Neural progenitor cell (in vitro differentiated cells): Measurements from ENCODE around the gene MBTPS2. TPM values are rescaled to one million over a fixed set of nuclear protein-coding genes. Genes with fewer than 3 reads are reported as not detected.

Source experiments
- DNase-seq: peaks from one replicate; pipeline ENCODE4 v3.0.0-alpha.2; 2016; ENCODE audit warnings: low spot score
- H2AFZ ChIP-seq: fragments of 200-600 bp; sonication (generic); replicated peaks from 2 replicates; pipeline ENCODE4 v1.6.1; 2016; ENCODE audit warnings: antibody characterized with exemption
- H3F3A ChIP-seq: fragments of 200-600 bp; sonication (generic); 2 replicates; pipeline ENCODE4 v1.6.1; 2016; ENCODE audit warnings: antibody characterized with exemption, low read depth
- H3K27ac ChIP-seq: fragments of 200-600 bp; sonication (generic); 2 replicates; pipeline ENCODE4 v1.5.1; 2016; ENCODE audit warnings: mild to moderate bottlenecking
- H3K27me3 ChIP-seq: fragments of 200-600 bp; sonication (generic); 2 replicates; pipeline ENCODE4 v1.6.1; 2016; ENCODE audit warnings: mild to moderate bottlenecking, moderate library complexity
- H3K36me3 ChIP-seq: fragments of 200-600 bp; sonication (generic); 2 replicates; pipeline ENCODE4 v1.5.1; 2016
- H3K4me1 ChIP-seq: fragments of 200-600 bp; sonication (generic); 2 replicates; pipeline ENCODE4 v1.6.1; 2016; ENCODE audit warnings: mixed run types
- H3K4me2 ChIP-seq: fragments of 200-600 bp; sonication (generic); 2 replicates; pipeline ENCODE4 v1.6.1; 2016
- H3K4me3 ChIP-seq: fragments of 200-600 bp; sonication (generic); 2 replicates; pipeline ENCODE4 v1.5.1; 2016
- H3K79me2 ChIP-seq: fragments of 200-600 bp; sonication (generic); 2 replicates; pipeline ENCODE4 v1.6.1; 2016; ENCODE audit warnings: low read depth
- H3K9ac ChIP-seq: fragments of 200-600 bp; sonication (generic); 2 replicates; pipeline ENCODE4 v1.6.1; 2016
- H3K9me3 ChIP-seq: fragments of 200-600 bp; sonication (generic); 2 replicates; pipeline ENCODE4 v1.5.1; 2016; ENCODE audit warnings: low read depth
- H4K20me1 ChIP-seq: fragments of 200-600 bp; sonication (generic); 2 replicates; pipeline ENCODE4 v1.6.1; 2016; ENCODE audit warnings: low read depth
- H3K27ac Mint-ChIP-seq: 3 replicates; pipeline ENCODE4 v1.8.0; 2021; ENCODE audit warnings: mixed read lengths
- H3K27me3 Mint-ChIP-seq: 2 replicates; pipeline ENCODE4 v1.8.0; 2022; ENCODE audit warnings: low read depth, mild to moderate bottlenecking, inconsistent platforms, moderate library complexity, mixed read lengths; ENCODE audit not compliant: insufficient read depth
- H3K36me3 Mint-ChIP-seq: 3 replicates; pipeline ENCODE4 v1.8.0; 2021; ENCODE audit warnings: mixed read lengths
- H3K4me1 Mint-ChIP-seq: 3 replicates; pipeline ENCODE4 v1.8.0; 2021; ENCODE audit warnings: mixed read lengths
- H3K4me3 Mint-ChIP-seq: 3 replicates; pipeline ENCODE4 v1.8.0; 2021; ENCODE audit warnings: mild to moderate bottlenecking, moderate library complexity, mixed read lengths
- H3K9me3 Mint-ChIP-seq: 3 replicates; pipeline ENCODE4 v1.8.0; 2020; ENCODE audit warnings: mixed read lengths
- CTCF ChIP-seq: fragments of 200-600 bp; sonication (generic); IDR thresholded peaks from 2 replicates; pipeline ENCODE4 v1.5.1; 2017; ENCODE audit warnings: antibody characterized with exemption, mild to moderate bottlenecking
- EZH2 ChIP-seq: fragments of 200-600 bp; sonication (generic); IDR thresholded peaks from 2 replicates; pipeline ENCODE4 v1.6.1; 2017; ENCODE audit warnings: antibody characterized with exemption, mild to moderate bottlenecking, moderate library complexity
- EZH2phosphoT487 ChIP-seq: fragments of 200-600 bp; sonication (generic); IDR thresholded peaks from 2 replicates; pipeline ENCODE4 v1.6.1; 2017; ENCODE audit warnings: antibody characterized with exemption
- small RNA-seq: library from RNA; depleted of rRNA; stranded (forward); fragments of <200 nt; gene quantifications from one replicate; pipeline ENCODE3, GENCODE V24; 2015
- total RNA-seq: library from RNA; depleted of rRNA; stranded (reverse); fragments of >200 nt; gene quantifications from 2 replicates; pipeline ENCODE4 v1.2.3, GENCODE V29; 2015; ENCODE audit warnings: low replicate concordance

Gene MBTPS2
- total RNA-seq, 1 donor from 2014 or later: 8.4 TPM

- Histone ChIP-seq H3K4me3 (no peak overlapping the region), H3K4me1 (no peaks in the 10 kb centered on the region), H3K79me2 (no peaks in the 10 kb centered on the region), H3K9ac (no peak overlapping the region), H4K20me1 (no peaks in the 10 kb centered on the region), H3F3A (no peaks in the 10 kb centered on the region), H3K4me2 (no peak overlapping the region), H3K9me3 (no peaks in the 10 kb centered on the region), H3K36me3 (no peaks in the 10 kb centered on the region), H2AFZ (no peak overlapping the region), H3K27ac (no peak overlapping the region), H3K27me3 (no peaks in the 10 kb centered on the region)
- no peaks in the 10 kb centered on the region for H3K36me3 Mint-ChIP-seq
- TF ChIP-seq CTCF (no peak), EZH2phosphoT487 (no peak), EZH2 (no peak)
- peaks cover 11% of the 10 kb centered on the region for H3K4me1 Mint-ChIP-seq
- no peak overlapping the region for H3K27ac Mint-ChIP-seq
- peaks cover 3% of the 10 kb centered on the region for H3K27me3 Mint-ChIP-seq
- DNase-seq: no peak
- no peak overlapping the region for H3K4me3 Mint-ChIP-seq
- no peaks in the 10 kb centered on the region for H3K9me3 Mint-ChIP-seq
Measured at GRCh38 chrX:21934414-21934813, 95.0 kb downstream of the MBTPS2 start.

Small RNA genes lying within 50 kb of the gene (small RNA-seq; reads per million reads assigned to genes)
- not detected for gene U73479.1

Other genes with a start within 250 kb of the MBTPS2 start
- gene KLHL34, start 181.3 kb upstream of the MBTPS2 start, total RNA-seq: not detected in 2 replicates
- gene SMPX, start 81.5 kb upstream of the MBTPS2 start, total RNA-seq: not detected in 2 replicates
- gene YY2, start 16.4 kb downstream of the MBTPS2 start, total RNA-seq: 0.22 and 0.56 TPM in 2 replicates
- 105 and 142 TPM in 2 replicates for gene SMS, start 101.1 kb downstream of the MBTPS2 start, total RNA-seq
- 0.06 and 0.07 TPM in 2 replicates for gene PHEX, start 192.7 kb downstream of the MBTPS2 start, total RNA-seq